H1 (cell line): ENCODE results near the gene PIP5K1C. TPM values are rescaled to one million over a fixed set of nuclear protein-coding genes. Genes with fewer than 3 reads are reported as not detected.

Experiments used
- CTCF ChIA-PET: fragments of 300-600 bp; sonication (Branson Sonifier 250); formaldehyde crosslinking; loops from one replicate; lab custom pipeline; 2021; ENCODE audit not compliant: partially characterized antibody; lab: Charles Lee
- POLR2A ChIA-PET: fragments of 300-600 bp; sonication (Branson Sonifier 250); formaldehyde crosslinking; loops from one replicate; lab custom pipeline; 2021; ENCODE audit warnings: inconsistent platforms; ENCODE audit not compliant: partially characterized antibody; lab: Charles Lee
- DNase-seq, 2 experiments: peaks; one replicate each; pipeline versions ENCODE4 v3.0.0 to v3.0.0-alpha.2; 2010 to 2022; ENCODE audit warnings: low spot score in 2 of 2, low read depth in 1 of 2, mixed read lengths in 1 of 2
- FAIRE-seq: peaks from 2 replicates; lab custom pipeline; 2011; peaks lifted over from hg19 to GRCh38; lab: Jason Lieb, UNC
- H2AFZ ChIP-seq: 2 replicates; pipeline ENCODE4 v1.8.1; 2012; ENCODE audit warnings: low read length, inconsistent platforms
- H2AK5ac ChIP-seq: 2 replicates; pipeline ENCODE4 v1.6.1; 2013; ENCODE audit warnings: low read depth, low read length
- H2BK120ac ChIP-seq: replicated peaks from 2 replicates; pipeline ENCODE3; 2013; ENCODE audit warnings: low read depth, low read length, inconsistent platforms
- H2BK12ac ChIP-seq: 2 replicates; pipeline ENCODE4 v1.6.1; 2013; ENCODE audit warnings: low read depth, low read length
- H2BK15ac ChIP-seq: 2 replicates; pipeline ENCODE4 v1.6.1; 2013; ENCODE audit warnings: low read length
- H2BK20ac ChIP-seq: 2 replicates; pipeline ENCODE4 v1.6.1; 2013; ENCODE audit warnings: low read length
- H2BK5ac ChIP-seq: 2 replicates; pipeline ENCODE4 v1.6.1; 2013; ENCODE audit warnings: low read depth, low read length
- H3K14ac ChIP-seq: 2 replicates; pipeline ENCODE4 v1.6.1; 2013; ENCODE audit warnings: inconsistent platforms; ENCODE audit not compliant: insufficient read length
- H3K18ac ChIP-seq: 2 replicates; pipeline ENCODE4 v1.6.1; 2013; ENCODE audit warnings: low read length; ENCODE audit errors: extremely low read depth
- H3K23ac ChIP-seq: 2 replicates; pipeline ENCODE4 v1.6.1; 2013; ENCODE audit warnings: inconsistent platforms; ENCODE audit not compliant: insufficient read length
- H3K23me2 ChIP-seq: 2 replicates; pipeline ENCODE4 v1.6.1; 2013; ENCODE audit warnings: low read depth, low read length
- H3K27ac ChIP-seq: 2 replicates; pipeline ENCODE4 v1.6.1; 2011; ENCODE audit warnings: low read depth, low read length, inconsistent platforms
- H3K27me3 ChIP-seq, 4 experiments: replicated peaks in 1 of 4; 1 replicate in 1 of 4; 2 replicates in 3 of 4; pipeline versions ENCODE4 v1.6.1 to v1.8.1; 2011 to 2013; ENCODE audit warnings: low read length in 3 of 4, mild to moderate bottlenecking in 3 of 4, inconsistent platforms in 2 of 4, mixed read lengths in 2 of 4, moderate library complexity in 1 of 4; ENCODE audit not compliant: control insufficient read depth in 3 of 4, insufficient read depth in 3 of 4; ENCODE audit errors: extremely low read depth in 1 of 4
- H3K36me3 ChIP-seq, 4 experiments: 2 replicates each; pipeline versions ENCODE4 v1.6.1 to v1.8.1; 2011 to 2013; ENCODE audit warnings: mild to moderate bottlenecking in 4 of 4, low read length in 3 of 4, moderate library complexity in 2 of 4, control low read depth in 1 of 4, inconsistent platforms in 1 of 4; ENCODE audit not compliant: insufficient read depth in 4 of 4, control insufficient read depth in 2 of 4
- H3K4ac ChIP-seq: replicated peaks from 2 replicates; pipeline ENCODE3; 2013; ENCODE audit warnings: low read length, low read depth, mixed read lengths, inconsistent platforms; ENCODE audit not compliant: insufficient read length
- H3K4me1 ChIP-seq, 4 experiments: replicated peaks in 1 of 4; 1 replicate in 1 of 4; 2 replicates in 3 of 4; pipeline versions ENCODE4 v1.6.1 to v1.8.1; 2011 to 2013; ENCODE audit warnings: low read length in 3 of 4, inconsistent platforms in 2 of 4, mixed read lengths in 1 of 4; ENCODE audit not compliant: insufficient read depth in 4 of 4, control insufficient read depth in 3 of 4
- H3K4me2 ChIP-seq, 2 experiments: 2 replicates each; pipeline versions ENCODE4 v1.6.1 to v1.8.1; 2011 to 2013; ENCODE audit warnings: low read depth in 2 of 2, low read length in 2 of 2, control low read depth in 1 of 2, inconsistent platforms in 1 of 2, mild to moderate bottlenecking in 1 of 2; ENCODE audit not compliant: insufficient read depth in 1 of 2
- H3K4me3 ChIP-seq, 4 experiments: fragments of 200-600, 300-600 bp in 1 of 4; sonication (generic), shearing (Covaris generic), sonication (Bioruptor Twin) in 1 of 4; 2 replicates each; pipeline versions ENCODE4 v1.5.1 to v1.8.1; 2011 to 2016; ENCODE audit warnings: low read length in 4 of 4, low read depth in 3 of 4, control low read depth in 2 of 4, inconsistent platforms in 2 of 4, mild to moderate bottlenecking in 2 of 4, mixed read lengths in 1 of 4, moderate library complexity in 1 of 4; ENCODE audit not compliant: insufficient read depth in 2 of 4; ENCODE audit errors: extremely low read depth in 1 of 4
- H3K56ac ChIP-seq: replicated peaks from 2 replicates; pipeline ENCODE3; 2013; ENCODE audit warnings: low read depth, mild to moderate bottlenecking, mixed read lengths, low read length, inconsistent platforms; ENCODE audit not compliant: insufficient read length
- H3K79me1 ChIP-seq: 2 replicates; pipeline ENCODE4 v1.6.1; 2013; ENCODE audit warnings: low read depth, low read length, control low read depth
- H3K79me2 ChIP-seq, 2 experiments: 2 replicates each; pipeline versions ENCODE4 v1.6.1 to v1.8.1; 2012 to 2013; ENCODE audit warnings: low read length in 2 of 2, mild to moderate bottlenecking in 2 of 2, inconsistent platforms in 1 of 2; ENCODE audit not compliant: insufficient read depth in 2 of 2, control insufficient read depth in 1 of 2
- H3K9ac ChIP-seq, 4 experiments: replicated peaks in 1 of 4; 1 replicate in 1 of 4; 2 replicates in 3 of 4; pipeline versions ENCODE4 v1.6.1 to v1.8.1; 2011 to 2013; ENCODE audit warnings: low read depth in 3 of 4, low read length in 3 of 4, control low read depth in 2 of 4, mild to moderate bottlenecking in 2 of 4, moderate library complexity in 2 of 4, inconsistent platforms in 1 of 4; ENCODE audit errors: extremely low read depth in 1 of 4
- H3K9me3 ChIP-seq, 2 experiments: 2 replicates each; pipeline versions ENCODE4 v1.6.1 to v1.8.1; 2012 to 2013; ENCODE audit warnings: mild to moderate bottlenecking in 2 of 2, moderate library complexity in 2 of 2, control low read depth in 1 of 2, inconsistent platforms in 1 of 2, low read depth in 1 of 2, low read length in 1 of 2, mixed read lengths in 1 of 2; ENCODE audit not compliant: insufficient read depth in 2 of 2
- H4K20me1 ChIP-seq, 2 experiments: replicated peaks in 1 of 2; 2 replicates each; pipeline versions ENCODE3 to v1.8.1; 2011 to 2013; ENCODE audit warnings: inconsistent platforms in 2 of 2, low read length in 2 of 2, mild to moderate bottlenecking in 1 of 2; ENCODE audit not compliant: insufficient read depth in 2 of 2, control insufficient read depth in 1 of 2
- H4K5ac ChIP-seq: 2 replicates; pipeline ENCODE4 v1.6.1; 2013; ENCODE audit warnings: low read length, low read depth, mixed read lengths, inconsistent platforms; ENCODE audit not compliant: insufficient read length
- H4K8ac ChIP-seq: 2 replicates; pipeline ENCODE4 v1.8.0; 2013; ENCODE audit warnings: mild to moderate bottlenecking, moderate library complexity, low read length, inconsistent platforms; ENCODE audit not compliant: insufficient read depth; ENCODE audit errors: extremely low read depth
- H4K91ac ChIP-seq: replicated peaks from 2 replicates; pipeline ENCODE3; 2013; ENCODE audit warnings: low read length, mixed read lengths, inconsistent platforms; ENCODE audit not compliant: insufficient read length
- KDM4A ChIP-seq: IDR thresholded peaks from one replicate; pipeline ENCODE4 v1.7.1; 2012; ENCODE audit warnings: low read depth, mild to moderate bottlenecking, moderate library complexity, low read length, inconsistent platforms; ENCODE audit not compliant: severe bottlenecking
- POLR2A ChIP-seq, 2 experiments: IDR thresholded peaks; 1 replicate in 1 of 2; 2 replicates in 1 of 2; pipeline ENCODE4 v1.6.1; 2011; ENCODE audit warnings: low read depth in 2 of 2, low read length in 2 of 2, mild to moderate bottlenecking in 2 of 2; ENCODE audit errors: control extremely low read depth in 1 of 2
- WGBS, 2 experiments: shearing (Covaris generic) in 1 of 2; methylation state at CpG; one replicate each; pipeline versions ENCODE4 v1.1.6 to v1.1.7; 2013 to 2015; ENCODE audit warnings: low lambda C conversion rate in 2 of 2, mixed read lengths in 2 of 2, inconsistent platforms in 1 of 2, low coverage in 1 of 2, missing lambda C conversion rate in 1 of 2; ENCODE audit not compliant: insufficient replicate concordance in 2 of 2, insufficient coverage in 1 of 2, insufficient read length in 1 of 2; ENCODE audit errors: extremely low coverage in 1 of 2, missing lambda C conversion rate in 1 of 2; 5-methylcytosine and 5-hydroxymethylcytosine counted together
- polyA plus RNA-seq, 7 experiments: library from polyadenylated mRNA; depleted of rRNA in 3 of 7; stranded (reverse) in 5 of 7; unstranded in 2 of 7; fragments of >200 nt in 5 of 7; fragments of 200-250 nt in 2 of 7; gene quantifications; 1 replicate in 5 of 7; 2 replicates in 1 of 7; 4 replicates in 1 of 7; pipeline versions ENCODE4 v1.2.1 to v1.2.3, GENCODE V29; 2011 to 2013; ENCODE audit warnings: missing spikeins in 2 of 7, mixed read lengths in 2 of 7
- total RNA-seq: library from RNA; stranded (reverse); fragmentation: NEBNext Ultra II Directional; extraction: Animal tissue kit (Norgen Biotek cat#: 25700); gene quantifications from 2 replicates; pipeline ENCODE4 v1.2.1, GENCODE V29; 2021
- TF ChIP-seq, protein P1 (sequence below), 3 experiments: IDR thresholded peaks; 1 replicate in 2 of 3; 2 replicates in 1 of 3; pipeline versions ENCODE4 v1.5.1 to v1.6.1; 2011; ENCODE audit warnings: low read length in 3 of 3, mild to moderate bottlenecking in 3 of 3, inconsistent platforms in 2 of 3, low read depth in 1 of 3, moderate library complexity in 1 of 3; ENCODE audit not compliant: insufficient read depth in 1 of 3; ENCODE audit errors: control extremely low read depth in 1 of 3

The PIP5K1C gene
- total and polyA plus RNA-seq, 2 of the 8 experiments (the other 6 are each of a cell fraction or from before 2014, with no cell fraction given) = 10.6 to 32.9 TPM

DNA sequence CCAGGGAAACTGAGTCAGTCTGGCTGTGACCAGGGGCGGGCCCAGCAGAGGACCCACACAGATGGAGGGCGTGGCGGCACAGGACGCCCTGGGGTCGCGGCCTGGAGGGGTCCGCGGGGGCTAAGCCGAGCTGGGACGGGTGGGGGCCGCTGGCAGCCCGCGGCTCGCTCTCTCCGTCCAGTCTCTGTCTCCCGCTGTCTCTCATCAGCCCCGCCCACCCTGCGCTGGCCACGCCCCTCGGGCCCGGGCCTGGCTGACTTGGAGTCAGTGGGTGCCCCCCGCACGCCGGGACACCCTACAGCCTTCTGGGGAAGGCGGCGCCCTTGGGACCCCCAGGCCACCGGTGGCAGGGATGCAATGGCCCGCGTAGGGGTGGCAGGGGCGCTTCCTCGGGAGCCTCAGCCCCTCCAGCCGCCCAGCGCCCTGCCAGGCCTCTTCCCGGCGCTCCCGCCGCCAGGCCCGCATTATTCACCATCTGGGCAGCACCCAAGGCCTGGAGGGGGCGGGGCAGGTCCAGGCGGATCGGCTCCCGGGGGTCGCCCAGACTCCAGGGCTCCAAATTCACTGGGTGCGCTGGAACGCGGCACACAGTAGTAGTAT lies 93.5 kb downstream of the PIP5K1C start, which contains the start of gene TBXA2R:
TBXA2R (minus strand) TSS at position 186 of the 600 bp plus-strand sequence. CDS start 6,241 bp downstream, outside the sequence.
- H3K23me2 ChIP-seq = peaks cover 18% of the 10 kb centered on the region; the same call in 1 of the 2 replicates
- peak within 1 kb of the TSS; percentile 80; the same call in 1 of the 2 replicates for H2AFZ ChIP-seq
- peak within 1 kb of the TSS; percentile 86 for H2AK5ac ChIP-seq
- no peak within 1 kb of the TSS for H2BK20ac ChIP-seq
- no peak within 1 kb of the TSS for H3K27ac ChIP-seq
- peak within 1 kb of the TSS in 1 of 4 experiments; percentile 39; a peak in 2 of 7 replicates for H3K9ac ChIP-seq
- H3K36me3 ChIP-seq = peaks cover 0 to 8% (median under 1%) of the 10 kb centered on the region in 4 experiments; a peak in 1 of 8 replicates
- ChIA-PET CTCF (interaction anchor here (3.4 to 4.0 kb wide), 2 partner anchors 8 to 12 kb away, joined by 21 to 23 read pairs; no protein-coding TSS in a partner anchor), POLR2A (interaction anchor here (1.3 kb wide), 3 partner anchors 7 to 51 kb away, joined by 3 to 6 read pairs (median 3); no protein-coding TSS in a partner anchor)
- H3K18ac ChIP-seq = peak within 1 kb of the TSS; percentile 81; the same call in 1 of the 2 replicates
- H3K14ac ChIP-seq = no peak within 1 kb of the TSS
- H3K4me2 ChIP-seq = peak within 1 kb of the TSS; percentile 82 to 83
- H3K9me3 ChIP-seq = no peaks in the 10 kb centered on the region
- H4K91ac ChIP-seq = peak within 1 kb of the TSS; percentile 52
- peak within 1 kb of the TSS; percentile 5; the same call in 1 of the 2 replicates for H4K8ac ChIP-seq
- H2BK120ac ChIP-seq = no peak within 1 kb of the TSS
- H3K79me2 ChIP-seq = no peaks in the 10 kb centered on the region
- H2BK12ac ChIP-seq = peak within 1 kb of the TSS; percentile 50; the same call in 1 of the 2 replicates
- peaks cover 0 to 16% (median 13%) of the 10 kb centered on the region in 4 experiments; a peak in 5 of 7 replicates for H3K27me3 ChIP-seq
- TF ChIP-seq, protein P1, sequence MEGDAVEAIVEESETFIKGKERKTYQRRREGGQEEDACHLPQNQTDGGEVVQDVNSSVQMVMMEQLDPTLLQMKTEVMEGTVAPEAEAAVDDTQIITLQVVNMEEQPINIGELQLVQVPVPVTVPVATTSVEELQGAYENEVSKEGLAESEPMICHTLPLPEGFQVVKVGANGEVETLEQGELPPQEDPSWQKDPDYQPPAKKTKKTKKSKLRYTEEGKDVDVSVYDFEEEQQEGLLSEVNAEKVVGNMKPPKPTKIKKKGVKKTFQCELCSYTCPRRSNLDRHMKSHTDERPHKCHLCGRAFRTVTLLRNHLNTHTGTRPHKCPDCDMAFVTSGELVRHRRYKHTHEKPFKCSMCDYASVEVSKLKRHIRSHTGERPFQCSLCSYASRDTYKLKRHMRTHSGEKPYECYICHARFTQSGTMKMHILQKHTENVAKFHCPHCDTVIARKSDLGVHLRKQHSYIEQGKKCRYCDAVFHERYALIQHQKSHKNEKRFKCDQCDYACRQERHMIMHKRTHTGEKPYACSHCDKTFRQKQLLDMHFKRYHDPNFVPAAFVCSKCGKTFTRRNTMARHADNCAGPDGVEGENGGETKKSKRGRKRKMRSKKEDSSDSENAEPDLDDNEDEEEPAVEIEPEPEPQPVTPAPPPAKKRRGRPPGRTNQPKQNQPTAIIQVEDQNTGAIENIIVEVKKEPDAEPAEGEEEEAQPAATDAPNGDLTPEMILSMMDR (IDR thresholded peaks at IDR 0.05; ENCODE audit: control extremely low read depth in 1 of 3, insufficient read depth in 1 of 3, low read depth in 1 of 3, low read length in 3 of 3) = 0 out of 4 replicates have a peak, but pooled peaks of 1 of the 3 experiments have one; percentile 1
- TF ChIP-seq POLR2A (IDR thresholded peaks at IDR 0.05; ENCODE audit: control extremely low read depth in 1 of 2, low read depth in 2 of 2, low read length in 2 of 2) (no peak), KDM4A (peak; percentile 64)
- FAIRE-seq (no peak), DNase-seq (peak in 1 of 2 experiments; percentile 93)
- peaks cover 0 to 8% of the 10 kb centered on the region in 2 experiments for H4K20me1 ChIP-seq
- H3K56ac ChIP-seq = no peak within 1 kb of the TSS
- no peak within 1 kb of the TSS for H4K5ac ChIP-seq
- no peaks in the 10 kb centered on the region for H3K79me1 ChIP-seq
- WGBS, 2 experiments = 12% methylated on average over 18 of the region's 46 CpGs; no CpG with 5 or more reads in 1 of the 2 experiments
- H3K23ac ChIP-seq = no peak within 1 kb of the TSS
- H2BK15ac ChIP-seq = peak within 1 kb of the TSS; percentile 99
- H2BK5ac ChIP-seq = peak within 1 kb of the TSS; percentile 35; the same call in 1 of the 2 replicates
- H3K4ac ChIP-seq = peak within 1 kb of the TSS; percentile 38
- H3K4me3 ChIP-seq = peak within 1 kb of the TSS; percentile 15 to 64 (median 36)
- peaks cover 3 to 14% (median 12%) of the 10 kb centered on the region in 4 experiments for H3K4me1 ChIP-seq
